ENCODE data around the gene PLBD1.

DNA sequence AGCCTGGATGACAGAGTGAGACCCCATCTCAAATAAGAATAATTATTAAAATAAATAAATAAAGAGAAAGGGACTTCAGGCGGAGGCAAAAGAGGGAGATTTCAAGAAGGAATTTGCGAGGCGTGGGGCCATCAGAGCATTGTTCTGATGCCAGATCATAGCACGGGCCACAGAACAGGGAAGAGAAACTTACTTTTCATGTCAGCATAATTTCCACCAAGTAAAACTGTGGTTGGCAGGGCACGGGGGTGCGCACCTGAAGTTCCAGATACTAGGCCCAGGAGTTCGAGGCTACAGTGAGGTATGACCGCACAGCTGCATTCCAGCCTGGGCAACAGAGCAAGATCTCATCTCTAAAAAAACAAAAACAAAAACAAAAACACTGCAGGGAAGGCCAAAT is 11.0 kb upstream of the PLBD1 start:
- TF ChIP-seq, protein P1, sequence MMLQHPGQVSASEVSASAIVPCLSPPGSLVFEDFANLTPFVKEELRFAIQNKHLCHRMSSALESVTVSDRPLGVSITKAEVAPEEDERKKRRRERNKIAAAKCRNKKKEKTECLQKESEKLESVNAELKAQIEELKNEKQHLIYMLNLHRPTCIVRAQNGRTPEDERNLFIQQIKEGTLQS (IDR thresholded peaks at IDR 0.05) = no peak
- TF ChIP-seq, protein P2, sequence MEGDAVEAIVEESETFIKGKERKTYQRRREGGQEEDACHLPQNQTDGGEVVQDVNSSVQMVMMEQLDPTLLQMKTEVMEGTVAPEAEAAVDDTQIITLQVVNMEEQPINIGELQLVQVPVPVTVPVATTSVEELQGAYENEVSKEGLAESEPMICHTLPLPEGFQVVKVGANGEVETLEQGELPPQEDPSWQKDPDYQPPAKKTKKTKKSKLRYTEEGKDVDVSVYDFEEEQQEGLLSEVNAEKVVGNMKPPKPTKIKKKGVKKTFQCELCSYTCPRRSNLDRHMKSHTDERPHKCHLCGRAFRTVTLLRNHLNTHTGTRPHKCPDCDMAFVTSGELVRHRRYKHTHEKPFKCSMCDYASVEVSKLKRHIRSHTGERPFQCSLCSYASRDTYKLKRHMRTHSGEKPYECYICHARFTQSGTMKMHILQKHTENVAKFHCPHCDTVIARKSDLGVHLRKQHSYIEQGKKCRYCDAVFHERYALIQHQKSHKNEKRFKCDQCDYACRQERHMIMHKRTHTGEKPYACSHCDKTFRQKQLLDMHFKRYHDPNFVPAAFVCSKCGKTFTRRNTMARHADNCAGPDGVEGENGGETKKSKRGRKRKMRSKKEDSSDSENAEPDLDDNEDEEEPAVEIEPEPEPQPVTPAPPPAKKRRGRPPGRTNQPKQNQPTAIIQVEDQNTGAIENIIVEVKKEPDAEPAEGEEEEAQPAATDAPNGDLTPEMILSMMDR (IDR thresholded peaks at IDR 0.05; ENCODE audit: low read depth, low read length, missing input control) = no peak
- TF ChIP-seq, protein P3, sequence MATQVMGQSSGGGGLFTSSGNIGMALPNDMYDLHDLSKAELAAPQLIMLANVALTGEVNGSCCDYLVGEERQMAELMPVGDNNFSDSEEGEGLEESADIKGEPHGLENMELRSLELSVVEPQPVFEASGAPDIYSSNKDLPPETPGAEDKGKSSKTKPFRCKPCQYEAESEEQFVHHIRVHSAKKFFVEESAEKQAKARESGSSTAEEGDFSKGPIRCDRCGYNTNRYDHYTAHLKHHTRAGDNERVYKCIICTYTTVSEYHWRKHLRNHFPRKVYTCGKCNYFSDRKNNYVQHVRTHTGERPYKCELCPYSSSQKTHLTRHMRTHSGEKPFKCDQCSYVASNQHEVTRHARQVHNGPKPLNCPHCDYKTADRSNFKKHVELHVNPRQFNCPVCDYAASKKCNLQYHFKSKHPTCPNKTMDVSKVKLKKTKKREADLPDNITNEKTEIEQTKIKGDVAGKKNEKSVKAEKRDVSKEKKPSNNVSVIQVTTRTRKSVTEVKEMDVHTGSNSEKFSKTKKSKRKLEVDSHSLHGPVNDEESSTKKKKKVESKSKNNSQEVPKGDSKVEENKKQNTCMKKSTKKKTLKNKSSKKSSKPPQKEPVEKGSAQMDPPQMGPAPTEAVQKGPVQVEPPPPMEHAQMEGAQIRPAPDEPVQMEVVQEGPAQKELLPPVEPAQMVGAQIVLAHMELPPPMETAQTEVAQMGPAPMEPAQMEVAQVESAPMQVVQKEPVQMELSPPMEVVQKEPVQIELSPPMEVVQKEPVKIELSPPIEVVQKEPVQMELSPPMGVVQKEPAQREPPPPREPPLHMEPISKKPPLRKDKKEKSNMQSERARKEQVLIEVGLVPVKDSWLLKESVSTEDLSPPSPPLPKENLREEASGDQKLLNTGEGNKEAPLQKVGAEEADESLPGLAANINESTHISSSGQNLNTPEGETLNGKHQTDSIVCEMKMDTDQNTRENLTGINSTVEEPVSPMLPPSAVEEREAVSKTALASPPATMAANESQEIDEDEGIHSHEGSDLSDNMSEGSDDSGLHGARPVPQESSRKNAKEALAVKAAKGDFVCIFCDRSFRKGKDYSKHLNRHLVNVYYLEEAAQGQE (IDR thresholded peaks at IDR 0.05) = no peak
- TF ChIP-seq, protein P4, sequence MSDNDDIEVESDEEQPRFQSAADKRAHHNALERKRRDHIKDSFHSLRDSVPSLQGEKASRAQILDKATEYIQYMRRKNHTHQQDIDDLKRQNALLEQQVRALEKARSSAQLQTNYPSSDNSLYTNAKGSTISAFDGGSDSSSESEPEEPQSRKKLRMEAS (IDR thresholded peaks at IDR 0.05) = no peak
- TF ChIP-seq GABPA (IDR thresholded peaks at IDR 0.05 in 1 of 2, conservative IDR thresholded peaks at IDR 0.05 in 1 of 2) (no peak), RAD21 (IDR thresholded peaks at IDR 0.05) (no peak)
- TF ChIP-seq, protein P5, sequence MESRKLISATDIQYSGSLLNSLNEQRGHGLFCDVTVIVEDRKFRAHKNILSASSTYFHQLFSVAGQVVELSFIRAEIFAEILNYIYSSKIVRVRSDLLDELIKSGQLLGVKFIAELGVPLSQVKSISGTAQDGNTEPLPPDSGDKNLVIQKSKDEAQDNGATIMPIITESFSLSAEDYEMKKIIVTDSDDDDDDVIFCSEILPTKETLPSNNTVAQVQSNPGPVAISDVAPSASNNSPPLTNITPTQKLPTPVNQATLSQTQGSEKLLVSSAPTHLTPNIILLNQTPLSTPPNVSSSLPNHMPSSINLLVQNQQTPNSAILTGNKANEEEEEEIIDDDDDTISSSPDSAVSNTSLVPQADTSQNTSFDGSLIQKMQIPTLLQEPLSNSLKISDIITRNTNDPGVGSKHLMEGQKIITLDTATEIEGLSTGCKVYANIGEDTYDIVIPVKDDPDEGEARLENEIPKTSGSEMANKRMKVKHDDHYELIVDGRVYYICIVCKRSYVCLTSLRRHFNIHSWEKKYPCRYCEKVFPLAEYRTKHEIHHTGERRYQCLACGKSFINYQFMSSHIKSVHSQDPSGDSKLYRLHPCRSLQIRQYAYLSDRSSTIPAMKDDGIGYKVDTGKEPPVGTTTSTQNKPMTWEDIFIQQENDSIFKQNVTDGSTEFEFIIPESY (IDR thresholded peaks at IDR 0.05) = no peak
